Activated T-cell treated with anti-CD3 and anti-CD28 coated beads, Interleukin-2, amount 50 U/mL, for 4 hours (primary cell): ENCODE measurements around the gene CTDNEP1. TPM values are rescaled to one million over a fixed set of nuclear protein-coding genes. Genes with fewer than 3 reads are reported as not detected.

Experiments used
- ATAC-seq, 2 donors: fragments of 200-7000 bp; cut with Tn5 transposase; one replicate each; pipeline ENCODE4 v1.10.0; 2021
- DNase-seq: peaks from one replicate; pipeline ENCODE4 v3.0.0-alpha.2; 2020
- H3K27me3 Mint-ChIP-seq: one replicate; pipeline ENCODE4 v1.8.0; 2021; ENCODE audit warnings: low read depth, mixed read lengths
- H3K36me3 Mint-ChIP-seq: one replicate; pipeline ENCODE4 v1.8.0; 2022; ENCODE audit warnings: mixed read lengths; ENCODE audit not compliant: insufficient read depth
- H3K4me1 Mint-ChIP-seq: one replicate; pipeline ENCODE4 v1.8.0; 2021; ENCODE audit warnings: low read depth, mixed read lengths
- H3K4me3 Mint-ChIP-seq: one replicate; pipeline ENCODE4 v1.8.0; 2021; ENCODE audit warnings: mild to moderate bottlenecking, moderate library complexity, mixed read lengths
- H3K9me3 Mint-ChIP-seq: one replicate; pipeline ENCODE4 v1.8.0; 2021; ENCODE audit warnings: mixed read lengths
- total RNA-seq, 3 donors: library from RNA; stranded (reverse); gene quantifications; one replicate each; pipeline ENCODE4 v1.2.1, GENCODE V29; 2021

The CTDNEP1 gene
- total RNA-seq, 3 donors from 2014 or later = 190 to 210 (median 196) TPM

DNA sequence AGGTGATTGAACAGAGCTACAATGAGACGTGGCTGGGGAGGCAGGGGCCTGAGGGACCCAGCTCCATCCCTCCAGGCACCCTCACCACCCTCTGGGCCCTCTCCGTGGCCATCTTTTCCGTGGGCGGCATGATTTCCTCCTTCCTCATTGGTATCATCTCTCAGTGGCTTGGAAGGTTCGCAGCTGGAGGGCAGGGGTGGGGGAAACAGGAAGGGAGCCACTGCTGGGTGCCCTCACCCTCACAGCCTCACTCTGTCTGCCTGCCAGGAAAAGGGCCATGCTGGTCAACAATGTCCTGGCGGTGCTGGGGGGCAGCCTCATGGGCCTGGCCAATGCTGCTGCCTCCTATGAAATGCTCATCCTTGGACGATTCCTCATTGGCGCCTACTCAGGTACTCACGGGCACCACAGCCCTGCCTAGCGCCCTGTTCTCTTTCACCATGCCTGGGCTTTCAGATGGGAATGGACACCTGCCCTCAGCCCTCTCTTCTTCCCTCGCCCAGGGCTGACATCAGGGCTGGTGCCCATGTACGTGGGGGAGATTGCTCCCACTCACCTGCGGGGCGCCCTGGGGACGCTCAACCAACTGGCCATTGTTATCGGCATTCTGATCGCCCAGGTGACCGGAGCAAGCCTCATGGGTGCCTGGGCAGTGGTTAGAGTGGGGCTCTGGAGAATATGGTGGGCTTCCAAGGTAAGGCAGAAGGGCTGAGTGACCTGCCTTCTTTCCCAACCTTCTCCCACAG, 32.1 kb upstream of the CTDNEP1 start:
- Mint-ChIP-seq H3K9me3 (no peaks in the 10 kb centered on the region), H3K27me3 (peaks cover 36% of the 10 kb centered on the region), H3K4me3 (no peak overlapping the region), H3K4me1 (peaks cover 15% of the 10 kb centered on the region), H3K36me3 (no peaks in the 10 kb centered on the region)
- DNase-seq = no peak
- no peak for ATAC-seq

DNA sequence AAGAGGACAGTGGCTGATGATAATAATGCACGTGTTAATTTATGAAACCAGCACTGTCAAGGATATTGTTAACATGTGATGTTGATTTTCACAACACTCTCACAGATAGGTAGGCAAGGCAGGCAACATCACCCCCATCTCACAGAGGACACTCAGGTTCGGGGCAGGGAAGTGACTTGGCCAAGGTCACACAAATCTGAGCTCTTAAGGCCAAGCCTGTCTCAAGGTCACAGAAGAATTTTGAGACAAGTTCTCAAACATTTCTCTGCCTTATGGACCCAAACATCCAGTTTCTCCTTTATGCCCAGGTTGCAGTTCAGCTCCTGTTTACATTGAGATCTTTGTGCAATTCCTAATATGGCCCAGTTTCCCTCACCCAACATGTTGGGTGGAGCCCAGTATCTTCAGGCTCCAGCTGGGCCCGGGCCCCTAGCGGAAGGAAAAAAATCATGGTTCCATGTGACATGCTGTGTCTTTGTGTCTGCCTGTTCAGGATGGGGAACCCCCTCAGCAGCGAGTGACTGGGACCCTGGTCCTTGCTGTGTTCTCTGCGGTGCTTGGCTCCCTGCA, 31.3 kb upstream of the CTDNEP1 start:
- Mint-ChIP-seq H3K4me3 (no peak overlapping the region), H3K27me3 (peaks cover 34% of the 10 kb centered on the region), H3K9me3 (no peaks in the 10 kb centered on the region), H3K4me1 (peaks cover 15% of the 10 kb centered on the region), H3K36me3 (no peaks in the 10 kb centered on the region)
- DNase-seq = no peak
- no peak for ATAC-seq

DNA sequence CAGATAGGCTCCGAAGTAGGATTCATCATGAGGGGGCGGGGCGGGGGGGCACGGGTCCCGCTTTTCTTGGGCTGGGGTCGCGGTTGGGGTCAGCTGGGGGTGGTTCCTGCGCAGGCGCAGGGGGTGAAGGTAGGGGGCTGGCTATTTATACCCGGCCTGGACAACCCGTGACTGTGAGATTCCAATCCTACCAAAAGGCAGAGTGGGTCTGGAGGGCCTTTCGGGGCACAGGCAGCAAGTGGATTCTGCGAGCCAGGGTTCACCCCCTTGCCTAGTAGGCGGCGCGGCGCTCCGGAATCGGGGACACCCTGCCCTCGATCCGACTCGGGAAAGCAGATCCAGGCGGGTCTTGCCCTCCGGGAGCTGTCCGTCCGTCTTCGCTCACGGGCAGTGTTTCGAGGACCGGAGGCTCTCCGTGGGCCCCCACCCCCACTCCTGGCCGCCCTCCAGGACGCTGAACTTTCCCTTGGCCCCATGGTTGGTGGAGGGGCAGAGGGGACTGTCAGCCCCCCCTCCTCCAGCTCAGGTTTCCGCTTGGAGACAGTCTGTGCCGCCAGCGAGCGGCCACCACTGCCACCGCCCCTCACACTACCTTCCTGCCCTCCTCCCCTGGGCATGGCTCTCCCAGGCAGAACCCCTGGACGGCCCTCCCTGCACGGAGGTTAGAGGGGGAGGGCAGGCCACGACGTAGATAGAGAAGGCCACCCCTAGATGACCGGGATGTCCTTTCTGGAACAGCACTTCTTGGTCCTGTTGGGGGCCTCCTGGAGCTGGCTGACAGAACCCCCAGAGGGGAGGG, 30.6 kb upstream of the CTDNEP1 start:
- ATAC-seq = no peak
- no peak for DNase-seq
- H3K4me3 Mint-ChIP-seq = peak overlapping the region; percentile 78
- H3K9me3 Mint-ChIP-seq = no peaks in the 10 kb centered on the region
- no peaks in the 10 kb centered on the region for H3K36me3 Mint-ChIP-seq
- peaks cover 34% of the 10 kb centered on the region for H3K27me3 Mint-ChIP-seq
- peaks cover 15% of the 10 kb centered on the region for H3K4me1 Mint-ChIP-seq

DNA sequence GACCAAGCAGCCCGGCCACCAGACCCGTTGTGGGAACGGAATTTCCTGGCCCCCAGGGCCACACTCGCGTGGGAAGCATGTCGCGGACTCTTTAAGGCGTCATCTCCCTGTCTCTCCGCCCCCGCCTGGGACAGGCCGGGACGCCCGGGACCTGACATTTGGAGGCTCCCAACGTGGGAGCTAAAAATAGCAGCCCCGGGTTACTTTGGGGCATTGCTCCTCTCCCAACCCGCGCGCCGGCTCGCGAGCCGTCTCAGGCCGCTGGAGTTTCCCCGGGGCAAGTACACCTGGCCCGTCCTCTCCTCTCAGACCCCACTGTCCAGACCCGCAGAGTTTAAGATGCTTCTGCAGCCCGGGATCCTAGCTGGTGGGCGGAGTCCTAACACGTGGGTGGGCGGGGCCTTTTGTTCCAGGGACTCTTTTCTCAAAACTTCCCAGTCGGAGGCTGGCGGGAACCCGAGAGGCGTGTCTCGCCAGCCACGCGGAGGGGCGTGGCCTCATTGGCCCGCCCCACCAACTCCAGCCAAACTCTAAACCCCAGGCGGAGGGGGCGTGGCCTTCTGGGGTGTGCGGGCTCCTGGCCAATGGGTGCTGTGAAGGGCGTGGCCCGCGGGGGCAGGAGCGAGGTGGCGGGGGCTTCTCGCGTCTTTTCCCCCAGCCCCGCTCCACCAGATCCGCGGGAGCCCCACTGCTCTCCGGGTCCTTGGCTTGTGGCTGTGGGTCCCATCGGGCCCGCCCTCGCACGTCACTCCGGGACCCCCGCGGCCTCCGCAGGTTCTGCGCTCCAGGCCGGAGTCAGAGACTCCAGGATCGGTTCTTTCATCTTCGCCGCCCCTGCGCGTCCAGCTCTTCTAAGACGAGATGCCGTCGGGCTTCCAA, 29.8 kb upstream of the CTDNEP1 start, which contains the start of gene SLC2A4:
SLC2A4 (plus strand) TSS at position 645 of the 879 bp plus-strand sequence; CDS start at position 862, 217 bp downstream.
- H3K4me3 Mint-ChIP-seq = peak within 1 kb of the TSS; percentile 78

DNA sequence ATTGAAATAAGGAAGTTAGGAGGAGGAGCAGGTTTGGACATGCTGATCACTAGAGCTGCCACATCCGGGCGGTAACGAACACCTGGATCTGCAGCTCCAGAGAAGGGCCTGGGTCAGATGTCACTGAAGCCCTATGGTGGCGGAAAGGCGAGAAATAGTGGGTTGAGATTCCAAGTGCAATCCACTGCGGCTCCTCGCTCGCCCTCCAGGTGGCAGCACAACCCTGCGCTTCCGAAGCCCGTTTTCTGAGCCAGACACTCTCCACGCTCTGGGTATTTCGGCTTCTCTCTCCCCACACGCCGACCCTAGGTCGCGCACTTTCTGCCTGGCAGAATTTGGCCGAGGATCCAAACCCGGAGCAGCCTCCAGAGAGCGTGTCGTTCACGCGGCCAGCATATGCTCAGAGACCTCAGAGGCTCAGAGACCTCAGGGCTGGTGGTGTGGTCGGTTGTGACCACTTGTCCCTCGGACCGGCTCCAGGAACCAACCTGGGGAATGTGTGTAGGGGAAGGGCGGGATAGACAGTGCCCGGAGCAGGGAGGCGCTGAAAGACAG, 29.1 kb upstream of the CTDNEP1 start:
- Mint-ChIP-seq H3K36me3 (no peaks in the 10 kb centered on the region), H3K4me1 (peaks cover 15% of the 10 kb centered on the region), H3K4me3 (peak overlapping the region; percentile 78), H3K27me3 (peaks cover 28% of the 10 kb centered on the region), H3K9me3 (no peaks in the 10 kb centered on the region)
- peak; percentile 78 to 79 for ATAC-seq
- DNase-seq = peak; percentile 85

More for the DNA sequence above, 29.8 kb upstream of the CTDNEP1 start, which contains the start of gene SLC2A4:
- DNase-seq (peak; percentile 85), ATAC-seq (peak; percentile 80 to 87)
- Mint-ChIP-seq H3K9me3 (no peaks in the 10 kb centered on the region), H3K4me1 (peaks cover 15% of the 10 kb centered on the region), H3K36me3 (no peaks in the 10 kb centered on the region), H3K27me3 (peaks cover 30% of the 10 kb centered on the region)

DNA sequence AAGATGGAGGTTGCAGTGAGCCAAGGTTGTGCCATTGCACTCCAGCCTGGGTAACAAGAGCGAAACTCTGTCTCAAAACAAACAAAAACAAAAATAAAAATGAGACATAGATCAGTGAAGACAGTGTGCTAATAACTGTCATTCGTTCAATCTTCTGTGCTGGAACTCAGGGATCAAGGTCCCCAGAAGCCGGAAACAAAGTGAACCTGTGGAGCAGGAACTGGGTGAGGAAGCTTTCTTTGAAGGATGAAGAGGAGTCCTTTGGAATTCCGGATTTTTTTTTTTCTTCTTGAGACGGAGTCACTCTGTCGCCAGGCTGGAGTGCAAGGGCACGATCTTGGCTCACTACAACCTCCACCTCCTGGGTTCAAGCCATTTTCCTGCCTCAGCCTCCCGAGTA, 27.9 kb upstream of the CTDNEP1 start:
- Mint-ChIP-seq H3K4me3 (no peak overlapping the region), H3K36me3 (no peaks in the 10 kb centered on the region), H3K27me3 (peaks cover 20% of the 10 kb centered on the region), H3K9me3 (no peaks in the 10 kb centered on the region), H3K4me1 (peaks cover 15% of the 10 kb centered on the region)
- no peak for DNase-seq
- no peak for ATAC-seq

DNA sequence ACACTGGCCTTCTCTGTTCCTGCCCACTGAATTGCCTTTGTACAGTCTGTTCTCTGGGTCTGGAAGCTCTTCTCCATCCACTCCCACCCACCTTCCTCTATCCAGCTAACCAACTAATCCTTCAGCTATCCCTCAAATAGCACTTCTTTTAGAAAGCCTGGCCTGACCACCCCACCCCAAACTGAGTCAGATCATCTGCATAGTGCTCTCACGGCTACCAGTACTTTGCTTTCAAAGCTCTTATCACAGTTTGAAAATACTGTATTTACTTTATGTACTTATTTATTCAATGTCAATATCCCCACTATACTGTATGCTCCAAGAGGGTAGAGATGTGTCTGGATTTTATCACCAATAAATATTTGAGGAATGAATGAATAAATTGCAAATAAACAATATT, 15.2 kb upstream of the CTDNEP1 start:
- no peaks in the 10 kb centered on the region for H3K9me3 Mint-ChIP-seq
- H3K4me1 Mint-ChIP-seq = peaks cover 20% of the 10 kb centered on the region
- H3K4me3 Mint-ChIP-seq = no peak overlapping the region

DNA sequence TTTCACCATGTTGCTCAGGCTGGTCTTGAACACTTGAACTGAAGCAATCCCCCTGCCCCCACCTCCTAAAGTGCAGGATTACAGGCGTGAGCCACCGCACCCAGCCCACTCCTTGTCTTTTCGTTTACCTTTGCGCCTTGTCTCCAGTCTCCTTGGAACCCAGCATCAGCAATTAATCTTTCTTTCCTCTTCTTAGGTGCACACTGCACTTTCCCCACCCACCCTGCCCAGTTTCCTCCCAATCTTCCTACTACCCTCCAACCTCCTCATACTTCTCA, 12.2 kb upstream of the CTDNEP1 start:
- ATAC-seq (no peak), DNase-seq (no peak)
- Mint-ChIP-seq H3K27me3 (peaks cover 25% of the 10 kb centered on the region), H3K36me3 (no peaks in the 10 kb centered on the region), H3K9me3 (no peaks in the 10 kb centered on the region), H3K4me3 (peak overlapping the region; percentile 22), H3K4me1 (peaks cover 26% of the 10 kb centered on the region)

More for the DNA sequence above, 15.2 kb upstream of the CTDNEP1 start:
- DNase-seq (no peak), ATAC-seq (no peak)
- Mint-ChIP-seq H3K36me3 (no peaks in the 10 kb centered on the region), H3K27me3 (peaks cover 25% of the 10 kb centered on the region)

DNA sequence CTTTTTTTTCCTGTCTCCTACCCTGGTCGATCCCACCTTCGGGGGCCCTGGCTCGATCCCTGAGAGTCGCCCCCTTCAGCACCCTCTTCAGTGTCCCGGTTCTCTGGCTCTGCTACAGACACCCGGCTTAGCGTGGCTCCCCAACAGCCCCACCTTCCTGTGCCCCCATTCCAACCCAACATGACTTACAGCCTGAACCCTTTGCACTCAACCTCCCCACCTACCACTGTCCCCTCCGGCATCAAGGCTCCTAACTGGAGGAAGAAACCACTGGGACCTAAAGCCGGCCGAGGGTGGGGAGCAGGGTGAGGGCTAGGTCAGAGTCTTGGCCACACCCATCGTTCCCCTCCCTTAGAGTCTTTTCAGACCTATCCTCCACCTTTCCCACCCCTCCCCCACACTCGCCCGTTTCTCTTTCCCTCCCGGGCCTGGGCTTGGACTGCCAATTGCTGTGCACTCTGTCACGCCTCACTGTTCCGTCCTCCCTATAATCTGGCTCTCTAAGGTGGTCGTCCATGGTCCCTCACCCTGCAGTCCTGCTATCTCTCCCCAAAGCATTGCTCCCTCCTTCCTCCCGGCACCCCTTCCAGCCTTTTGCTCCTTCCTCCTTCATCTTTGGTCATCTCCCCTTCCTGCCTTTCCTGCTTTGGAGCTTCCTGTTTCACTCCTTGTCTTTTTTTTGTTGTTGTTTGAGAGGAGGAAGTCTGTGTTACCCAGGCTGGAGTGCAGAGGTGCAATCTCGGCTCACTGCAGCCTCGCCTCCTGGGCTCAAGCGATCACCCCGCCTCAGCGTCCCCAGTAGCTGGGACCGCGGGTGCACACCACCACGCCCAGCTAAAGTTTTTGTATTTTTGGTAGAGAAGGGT, 11.6 kb upstream of the CTDNEP1 start:
- Mint-ChIP-seq H3K9me3 (no peaks in the 10 kb centered on the region), H3K4me1 (peaks cover 26% of the 10 kb centered on the region), H3K27me3 (peaks cover 25% of the 10 kb centered on the region), H3K36me3 (no peaks in the 10 kb centered on the region), H3K4me3 (peak overlapping the region; percentile 57)
- ATAC-seq = peak; percentile 9 to 18
- no peak for DNase-seq

DNA sequence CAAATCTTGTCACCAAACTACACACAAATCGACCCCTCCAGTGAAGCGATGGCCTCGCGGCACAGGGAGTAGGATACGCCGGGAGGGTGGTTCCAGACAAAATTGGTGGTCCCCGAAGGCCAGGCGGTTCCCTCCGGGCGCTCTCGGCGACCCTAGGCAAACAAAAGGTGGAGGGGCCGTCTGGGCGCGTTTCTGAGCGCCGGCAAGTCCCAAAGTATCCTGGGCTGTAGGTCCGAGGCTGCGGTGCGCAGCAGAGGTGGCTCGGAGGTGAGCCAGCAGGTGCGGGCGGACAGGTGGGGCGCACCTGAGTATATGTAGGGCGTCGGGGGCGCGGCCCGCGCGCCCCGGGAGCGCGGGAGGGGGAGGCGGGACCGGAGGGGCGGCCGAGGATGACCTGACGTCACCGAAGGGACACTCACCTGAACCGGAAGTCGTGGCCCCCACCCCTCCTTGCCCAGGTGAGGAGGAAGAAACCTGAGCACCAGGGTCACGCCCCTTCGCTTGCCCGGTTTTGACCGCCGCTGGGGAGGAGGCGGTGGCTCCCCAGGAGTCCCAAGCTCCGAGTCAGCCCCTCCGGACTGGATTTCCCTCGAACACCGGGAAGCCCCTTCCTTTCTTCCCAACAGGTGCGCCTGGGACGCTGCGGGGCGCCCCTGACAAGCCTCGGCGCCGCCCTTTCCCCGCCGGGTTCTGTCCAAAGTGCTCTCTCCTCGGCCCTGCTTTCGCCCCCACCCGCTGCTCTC, 10.8 kb upstream of the CTDNEP1 start, which contains the start of gene CLDN7:
CLDN7 (minus strand) TSS at position 287 of the 743 bp plus-strand sequence. CDS start 435 bp downstream, outside the sequence.
- ATAC-seq (no peak), DNase-seq (no peak)
- Mint-ChIP-seq H3K4me3 (peak within 1 kb of the TSS; percentile 59), H3K4me1 (peaks cover 26% of the 10 kb centered on the region), H3K9me3 (no peaks in the 10 kb centered on the region), H3K27me3 (peaks cover 25% of the 10 kb centered on the region), H3K36me3 (no peaks in the 10 kb centered on the region)

DNA sequence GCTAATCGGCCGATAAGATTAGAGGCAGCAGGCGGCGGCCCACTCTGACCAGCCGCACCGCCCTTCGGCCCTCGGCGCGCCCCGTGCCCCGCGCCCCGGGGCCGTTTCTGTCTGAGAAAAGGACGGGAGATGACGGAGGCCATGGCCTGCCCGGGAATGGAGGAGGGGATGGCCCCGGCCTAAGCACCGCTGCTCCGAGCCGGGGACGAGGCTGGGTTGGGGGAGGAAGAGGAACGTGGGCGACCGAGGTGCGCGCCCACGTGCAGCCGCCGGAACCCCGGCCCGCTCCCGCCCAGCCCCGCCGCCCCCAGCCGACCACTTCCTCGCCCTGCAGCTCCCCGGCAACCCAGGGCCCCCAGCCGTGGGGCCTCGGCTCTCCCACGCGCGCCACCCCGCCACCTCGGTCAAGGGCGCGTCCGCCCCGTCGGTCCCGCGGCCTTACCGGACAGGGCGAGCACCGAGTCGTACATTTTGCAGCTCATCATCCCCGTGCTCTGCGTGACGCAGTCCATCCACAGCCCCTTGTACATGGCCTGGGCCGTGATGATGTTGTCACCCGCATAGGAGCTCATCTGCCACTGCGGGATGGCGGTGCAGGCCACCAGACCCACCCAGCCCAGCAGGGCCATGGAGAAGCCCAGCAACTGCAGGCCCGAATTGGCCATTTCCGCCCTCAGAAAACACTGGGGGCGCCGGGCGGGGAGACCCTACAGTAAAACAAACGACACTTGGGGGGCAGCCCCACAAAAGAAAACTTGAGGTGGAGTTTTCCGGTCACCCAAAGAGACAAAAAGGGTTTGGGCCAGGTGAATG, 10.1 kb upstream of the CTDNEP1 start:
- peaks cover 22% of the 10 kb centered on the region for H3K27me3 Mint-ChIP-seq
- H3K9me3 Mint-ChIP-seq = no peaks in the 10 kb centered on the region
- H3K36me3 Mint-ChIP-seq = peaks cover 3% of the 10 kb centered on the region
- H3K4me1 Mint-ChIP-seq = peaks cover 26% of the 10 kb centered on the region
- H3K4me3 Mint-ChIP-seq = peak overlapping the region; percentile 59
- ATAC-seq (peak; percentile 46 to 49), DNase-seq (peak; percentile 36)
